T-cell (primary cell): ENCODE data around the gene DHRS7B. TPM values are rescaled to one million over a fixed set of nuclear protein-coding genes. Genes with fewer than 3 reads are reported as not detected.

Experiments used
- ATAC-seq, 4 experiments: fragments of 200-7000 bp in 3 of 4; fragments of 150-1000 bp in 1 of 4; cut with Tn5 transposase; replicated peaks in 1 of 4; 1 replicate in 3 of 4; 2 replicates in 1 of 4; pipeline ENCODE4 v1.10.0; 2021; ENCODE audit warnings: moderate library complexity in 3 of 4, mild to moderate bottlenecking in 2 of 4, moderate number of reproducible peaks in 1 of 4
- CTCF ChIA-PET, 2 donors: fragments of 300-600 bp; sonication (Branson Sonifier 250); formaldehyde crosslinking; loops; one replicate each; lab custom pipeline; 2022; ENCODE audit warnings: antibody characterized with exemption in 2 of 2; lab: Charles Lee
- POLR2A ChIA-PET, 2 donors: fragments of 300-600 bp; sonication (Branson Sonifier 250); formaldehyde crosslinking; loops; one replicate each; lab custom pipeline; 2022; ENCODE audit warnings: antibody characterized with exemption in 2 of 2; lab: Charles Lee
- DNase-seq, 35 experiments: peaks; one replicate each; pipeline versions ENCODE4 v3.0.0 to v3.0.0-alpha.2; 2013 to 2023
- H3K27ac ChIP-seq: one replicate; pipeline ENCODE4 v1.5.1; 2013; ENCODE audit warnings: low read length
- H3K27me3 ChIP-seq, 2 experiments: replicated peaks in 1 of 2; 1 replicate in 1 of 2; 2 replicates in 1 of 2; pipeline versions ENCODE4 v1.6.1 to v1.7.0; 2013; ENCODE audit warnings: low read length in 1 of 2, mixed read lengths in 1 of 2; ENCODE audit not compliant: control insufficient read depth in 2 of 2, insufficient read depth in 2 of 2; ENCODE audit errors: extremely low read depth in 1 of 2
- H3K36me3 ChIP-seq, 2 donors: 1 replicate in 1 of 2; 2 replicates in 1 of 2; pipeline versions ENCODE4 v1.6.1 to v1.7.0; 2013; ENCODE audit warnings: low read length in 1 of 2; ENCODE audit not compliant: control insufficient read depth in 2 of 2, insufficient read depth in 1 of 2; ENCODE audit errors: extremely low read depth in 1 of 2
- H3K4me1 ChIP-seq, 2 experiments: 1 replicate in 1 of 2; 2 replicates in 1 of 2; pipeline versions ENCODE4 v1.6.1 to v1.7.0; 2013; ENCODE audit warnings: low read length in 2 of 2, mixed read lengths in 1 of 2; ENCODE audit not compliant: insufficient read depth in 2 of 2, control insufficient read depth in 1 of 2; ENCODE audit errors: extremely low read depth in 1 of 2
- H3K4me3 ChIP-seq, 2 donors: 1 replicate in 1 of 2; 2 replicates in 1 of 2; pipeline versions ENCODE4 v1.5.1 to v1.7.0; 2013; ENCODE audit warnings: mild to moderate bottlenecking in 2 of 2, low read length in 1 of 2, moderate library complexity in 1 of 2; ENCODE audit not compliant: control insufficient read depth in 1 of 2; ENCODE audit errors: extremely low read depth in 1 of 2
- H3K9me3 ChIP-seq: 2 replicates; pipeline ENCODE4 v1.7.0; 2013
- H3K27ac Mint-ChIP-seq, 2 donors: one replicate each; pipeline ENCODE4 v1.8.0; 2020 to 2021; ENCODE audit warnings: mild to moderate bottlenecking in 2 of 2, mixed read lengths in 2 of 2
- H3K27me3 Mint-ChIP-seq, 2 donors: one replicate each; pipeline ENCODE4 v1.8.0; 2021 to 2022; ENCODE audit warnings: mixed read lengths in 2 of 2
- H3K36me3 Mint-ChIP-seq: one replicate; pipeline ENCODE4 v1.8.0; 2021; ENCODE audit warnings: mixed read lengths
- H3K4me1 Mint-ChIP-seq, 3 donors: one replicate each; pipeline ENCODE4 v1.8.0; 2020 to 2022; ENCODE audit warnings: mixed read lengths in 3 of 3, mild to moderate bottlenecking in 1 of 3
- H3K4me3 Mint-ChIP-seq, 3 donors: one replicate each; pipeline ENCODE4 v1.8.0; 2020 to 2022; ENCODE audit warnings: mild to moderate bottlenecking in 3 of 3, mixed read lengths in 3 of 3, moderate library complexity in 3 of 3
- H3K9me3 Mint-ChIP-seq, 3 donors: one replicate each; pipeline ENCODE4 v1.8.0; 2020 to 2022; ENCODE audit warnings: mixed read lengths in 3 of 3
- WGBS: methylation state at CpG from one replicate; pipeline ENCODE4 v1.1.5; 2013; ENCODE audit warnings: missing lambda C conversion rate; ENCODE audit not compliant: insufficient coverage; 5-methylcytosine and 5-hydroxymethylcytosine counted together
- total RNA-seq, 35 experiments: library from RNA in 6 of 35; stranded (reverse) in 6 of 35; fragments of 120-200 nt in 1 of 35; gene quantifications; one replicate each; pipeline versions ENCODE4 v1.2.1 to v1.2.4 and lab custom pipeline; 2013 to 2026

DHRS7B gene
- total RNA-seq, 5 donors from 2014 or later (not counting 1 experiment from before 2014, with no cell fraction given) = 5.8 to 9.2 (median 8.1) TPM

- ATAC-seq (no peak), DNase-seq (no peak)
- H3K4me1 Mint-ChIP-seq = peaks cover 0 to 13% (median 9%) of the 10 kb centered on the region in 3 donors
- no peaks in the 10 kb centered on the region for H3K27me3 Mint-ChIP-seq
- H3K9me3 Mint-ChIP-seq = peaks cover 0 to 5% (median 1%) of the 10 kb centered on the region in 3 donors
- H3K36me3 Mint-ChIP-seq = peaks cover 3% of the 10 kb centered on the region
- H3K4me3 ChIP-seq = no peak overlapping the region
- H3K27ac ChIP-seq = no peak overlapping the region
- no peak overlapping the region for H3K27ac Mint-ChIP-seq
- no peaks in the 10 kb centered on the region for H3K4me1 ChIP-seq
- POLR2A ChIA-PET = no interaction called here
- no peaks in the 10 kb centered on the region for H3K27me3 ChIP-seq
- H3K4me3 Mint-ChIP-seq = no peak overlapping the region
- no peaks in the 10 kb centered on the region for H3K9me3 ChIP-seq
- CTCF ChIA-PET = no interaction called here
- H3K36me3 ChIP-seq = no peaks in the 10 kb centered on the region
These were observed 33.6 kb downstream of the DHRS7B start for GRCh38 chr17:21160401-21160800.

- H3K4me1 Mint-ChIP-seq = peaks cover 0 to 16% (median 9%) of the 10 kb centered on the region in 3 donors
- H3K27ac Mint-ChIP-seq = no peak overlapping the region
- POLR2A ChIA-PET = no interaction called here
- H3K36me3 Mint-ChIP-seq = peaks cover 3% of the 10 kb centered on the region
- ATAC-seq (no peak), DNase-seq (no peak)
- no peaks in the 10 kb centered on the region for H3K9me3 ChIP-seq
- WGBS = 100% methylated on average over 2 of the region's 7 CpGs
- H3K27me3 Mint-ChIP-seq = no peaks in the 10 kb centered on the region
- no peak overlapping the region for H3K4me3 Mint-ChIP-seq
- CTCF ChIA-PET = no interaction called here
- no peaks in the 10 kb centered on the region for H3K9me3 Mint-ChIP-seq
- H3K27ac ChIP-seq = no peak overlapping the region
- no peaks in the 10 kb centered on the region for H3K4me1 ChIP-seq
- no peaks in the 10 kb centered on the region for H3K27me3 ChIP-seq
- H3K4me3 ChIP-seq = no peak overlapping the region
- no peaks in the 10 kb centered on the region for H3K36me3 ChIP-seq
These were observed 35.0 kb downstream of the DHRS7B start for GRCh38 chr17:21161498-21162393.

- Histone ChIP-seq H3K36me3 (no peaks in the 10 kb centered on the region), H3K27me3 (no peaks in the 10 kb centered on the region), H3K4me3 (no peak overlapping the region), H3K9me3 (no peaks in the 10 kb centered on the region), H3K27ac (no peak overlapping the region), H3K4me1 (no peaks in the 10 kb centered on the region)
- POLR2A ChIA-PET = no interaction called here
- no CpG with 5 or more reads among the region's 2 CpGs for WGBS
- Mint-ChIP-seq H3K4me1 (peaks cover 6 to 17% (median 6%) of the 10 kb centered on the region in 3 donors), H3K4me3 (no peak overlapping the region), H3K27me3 (no peaks in the 10 kb centered on the region), H3K36me3 (peaks cover 3% of the 10 kb centered on the region), H3K27ac (no peak overlapping the region), H3K9me3 (no peaks in the 10 kb centered on the region)
- ATAC-seq (no peak), DNase-seq (no peak)
- CTCF ChIA-PET = no interaction called here
These were observed 35.6 kb downstream of the DHRS7B start for GRCh38 chr17:21162394-21162775.

GRCh38 chr17:21163101-21163500, 36.3 kb downstream of the DHRS7B start:
- CTCF ChIA-PET = interaction anchor here in 1 of 2 donors (0.7 kb wide), 1 partner anchor 44 kb away, joined by 4 read pairs; no protein-coding TSS in a partner anchor
- no CpG with 5 or more reads among the region's 6 CpGs for WGBS

GRCh38 chr17:21164216-21164615, 37.5 kb downstream of the DHRS7B start:
- H3K9me3 ChIP-seq = no peaks in the 10 kb centered on the region
- no peak overlapping the region for H3K27ac ChIP-seq
- H3K27me3 ChIP-seq = no peaks in the 10 kb centered on the region
- Mint-ChIP-seq H3K27ac (no peak overlapping the region), H3K36me3 (peaks cover 7% of the 10 kb centered on the region), H3K27me3 (no peaks in the 10 kb centered on the region), H3K9me3 (no peaks in the 10 kb centered on the region), H3K4me3 (no peak overlapping the region), H3K4me1 (peaks cover 5 to 16% (median 8%) of the 10 kb centered on the region in 3 donors)
- H3K4me1 ChIP-seq = no peaks in the 10 kb centered on the region
- 81% methylated on average over 2 of the region's 6 CpGs for WGBS
- no peak overlapping the region for H3K4me3 ChIP-seq
- H3K36me3 ChIP-seq = no peaks in the 10 kb centered on the region
- CTCF ChIA-PET = no interaction called here
- no peak for DNase-seq
- no peak for ATAC-seq
- POLR2A ChIA-PET = no interaction called here

More at GRCh38 chr17:21163101-21163500, 36.3 kb downstream of the DHRS7B start:
- Histone ChIP-seq H3K4me3 (no peak overlapping the region), H3K27ac (no peak overlapping the region), H3K36me3 (no peaks in the 10 kb centered on the region), H3K9me3 (no peaks in the 10 kb centered on the region), H3K4me1 (no peaks in the 10 kb centered on the region), H3K27me3 (no peaks in the 10 kb centered on the region)
- Mint-ChIP-seq H3K27ac (no peak overlapping the region), H3K4me1 (peaks cover 6 to 16% (median 8%) of the 10 kb centered on the region in 3 donors), H3K27me3 (no peaks in the 10 kb centered on the region), H3K4me3 (no peak overlapping the region), H3K9me3 (no peaks in the 10 kb centered on the region), H3K36me3 (peaks cover 3% of the 10 kb centered on the region)
- ATAC-seq (no peak), DNase-seq (no peak)
- POLR2A ChIA-PET = interaction anchor here in 1 of 2 donors (0.6 kb wide), 1 partner anchor 89 kb away, joined by 3 read pairs; no protein-coding TSS in a partner anchor

GRCh38 chr17:21164620-21165019, 37.9 kb downstream of the DHRS7B start:
- no peak for ATAC-seq
- 100% methylated on average over 1 of the region's 5 CpGs for WGBS
- peaks cover 5 to 16% (median 8%) of the 10 kb centered on the region in 3 donors for H3K4me1 Mint-ChIP-seq

More at GRCh38 chr17:21164620-21165019, 37.9 kb downstream of the DHRS7B start:
- no peaks in the 10 kb centered on the region for H3K27me3 Mint-ChIP-seq
- no peaks in the 10 kb centered on the region for H3K9me3 Mint-ChIP-seq
- no peaks in the 10 kb centered on the region for H3K27me3 ChIP-seq
- no peak overlapping the region for H3K4me3 Mint-ChIP-seq
- H3K36me3 Mint-ChIP-seq = peaks cover 7% of the 10 kb centered on the region
- no peak for DNase-seq
- H3K27ac Mint-ChIP-seq = no peak overlapping the region
- H3K9me3 ChIP-seq = no peaks in the 10 kb centered on the region
- H3K4me1 ChIP-seq = no peaks in the 10 kb centered on the region
- ChIA-PET POLR2A (no interaction called here), CTCF (no interaction called here)
- H3K27ac ChIP-seq = no peak overlapping the region
- H3K36me3 ChIP-seq = no peaks in the 10 kb centered on the region
- H3K4me3 ChIP-seq = no peak overlapping the region
